ENCODE data around the gene DLX3.

The DLX3 gene

DNA sequence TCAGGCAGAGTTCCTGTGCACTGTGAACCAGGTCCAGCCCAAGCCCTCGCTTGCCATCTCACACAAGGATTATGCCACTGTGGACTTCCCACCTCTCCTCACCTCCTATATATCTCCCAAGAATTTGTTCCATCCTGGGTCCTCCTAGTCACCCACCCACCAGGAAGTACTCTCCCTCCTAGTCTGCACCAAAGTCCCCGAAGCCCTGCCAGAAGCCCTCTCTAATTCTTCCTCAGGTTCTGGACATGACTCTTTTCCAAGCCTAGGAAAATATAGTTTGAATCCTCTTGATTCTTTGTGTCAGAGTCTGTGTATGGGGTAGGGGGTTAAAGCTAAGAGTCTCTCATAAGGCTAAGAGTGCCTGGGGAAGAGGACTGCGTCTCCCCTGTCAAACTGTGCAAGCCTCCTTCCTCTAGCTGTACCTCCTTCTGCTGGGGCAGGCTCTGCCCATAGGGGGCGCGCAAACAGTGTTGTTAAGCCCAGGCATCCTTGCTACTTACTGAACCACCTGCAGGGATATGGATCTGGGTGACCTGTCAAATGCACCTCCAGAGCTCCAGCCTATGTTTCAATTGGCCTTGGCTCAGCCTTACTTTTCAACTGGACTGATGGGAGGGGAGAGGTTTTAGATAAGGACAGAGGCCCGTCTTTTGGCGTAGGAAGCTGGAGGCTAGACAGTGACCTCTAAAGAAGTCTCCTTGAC lies 42.7 kb downstream of the DLX3 start:
- peak; percentile 82 to 84 for DNase-seq

DNA sequence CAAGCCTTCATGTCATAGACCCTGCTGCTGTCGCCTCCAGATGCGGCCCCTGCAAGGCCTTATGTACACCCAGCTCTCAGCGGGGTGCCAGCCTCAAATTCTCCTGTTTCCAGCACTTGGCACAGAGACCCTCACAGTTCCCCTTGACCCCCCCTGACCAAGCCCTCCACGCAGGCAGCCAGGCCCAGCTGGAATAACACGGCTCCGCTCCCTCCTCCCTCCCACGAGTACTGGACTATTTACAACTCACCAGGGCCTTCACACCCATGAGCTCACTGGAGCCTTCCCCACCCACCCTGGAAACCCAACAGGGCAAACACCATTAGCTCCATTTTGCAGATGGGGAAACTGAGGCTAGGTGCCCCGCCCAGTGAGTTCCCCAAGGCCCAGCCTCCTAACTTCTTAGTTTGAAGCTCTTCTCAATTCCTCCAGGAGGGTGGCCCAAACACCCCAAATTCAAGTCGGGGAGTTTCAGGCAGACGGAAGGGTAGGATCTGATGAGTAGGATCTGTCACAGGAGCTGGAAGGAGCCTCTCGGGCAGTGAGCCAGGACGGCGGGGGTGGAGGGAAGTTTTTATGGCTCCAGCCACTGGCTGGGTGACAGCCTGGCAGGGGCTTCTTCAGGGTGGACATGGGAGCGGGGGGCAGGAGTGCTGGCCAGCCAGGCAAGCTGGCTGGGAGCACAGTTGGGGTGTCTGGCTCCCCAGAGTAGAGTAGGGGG lies 43.5 kb downstream of the DLX3 start:
- no peak for DNase-seq

GRCh38 chr17:49949634-49950033 lies 45.4 kb downstream of the DLX3 start:
- no peak for DNase-seq

- DNase-seq: no peak
Measured at GRCh38 chr17:49946964-49947584, 48.0 kb downstream of the DLX3 start.

- DNase-seq: no peak
Measured at GRCh38 chr17:49946208-49946607, 48.8 kb downstream of the DLX3 start.

DNA sequence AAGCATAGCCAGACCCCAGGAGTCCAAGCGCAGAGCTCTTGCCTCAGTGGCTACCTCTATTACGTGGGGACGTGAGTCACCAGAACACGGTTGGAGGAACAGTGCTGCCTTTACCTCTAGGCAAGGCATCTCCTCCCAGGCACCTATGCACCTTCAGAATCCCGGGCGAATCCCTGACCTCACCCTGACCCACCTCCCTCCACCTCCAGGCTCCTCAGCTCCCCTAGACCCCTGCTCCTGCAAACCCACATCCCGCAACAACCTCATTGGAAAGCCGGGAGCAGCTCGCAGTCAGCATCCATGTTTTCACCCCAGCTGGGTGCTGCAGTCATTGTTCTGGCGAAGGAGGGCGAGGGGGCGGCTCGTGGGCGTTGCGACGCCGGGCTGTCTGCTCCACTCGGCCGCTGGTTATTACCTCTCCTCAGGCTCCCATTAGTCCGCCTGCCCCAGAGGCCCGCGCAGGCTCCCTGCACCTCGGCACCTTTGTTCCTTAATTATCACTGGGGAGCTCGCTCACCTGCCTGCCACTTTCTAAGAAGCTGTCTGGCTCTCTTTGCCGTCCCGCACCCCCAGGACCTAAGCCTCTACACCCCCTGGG lies 50.7 kb downstream of the DLX3 start:
- DNase-seq: no peak

- DNase-seq: no peak
Measured at GRCh38 chr17:49942947-49943346, 52.1 kb downstream of the DLX3 start.

DNA sequence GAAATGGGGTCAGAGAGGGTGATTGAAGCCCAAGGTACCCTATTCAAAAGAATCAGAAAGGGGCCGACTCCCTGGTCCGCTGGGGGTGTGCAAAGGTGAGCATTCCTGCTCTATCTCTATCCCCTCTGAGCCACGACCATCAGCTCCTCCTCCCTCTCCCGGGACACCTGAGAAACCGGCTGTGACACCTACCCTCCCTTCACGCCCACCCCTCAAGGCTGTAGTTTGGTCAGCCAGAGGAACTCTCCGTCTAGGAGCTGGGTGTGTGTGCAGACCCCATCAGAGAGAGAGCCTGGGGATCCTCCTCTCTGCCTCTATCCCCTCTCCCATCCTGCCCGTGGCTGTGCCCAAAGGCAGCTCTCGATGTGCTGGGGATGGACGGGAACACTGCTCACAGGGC lies 53.6 kb downstream of the DLX3 start:
- no peak for DNase-seq

Data from stimulated activated CD4-positive, alpha-beta T cell treated with anti-CD3 and anti-CD28 coated beads, Interleukin-2, amount 100 ng/mL, for 48 hours (primary cell).